Neural cell (in vitro differentiated cells): ENCODE results near the gene MEMO1. TPM values are rescaled to one million over a fixed set of nuclear protein-coding genes. Genes with fewer than 3 reads are reported as not detected.

Source experiments
- H2AFZ ChIP-seq: fragments of 200-600, 300-800 bp; sonication (generic), shearing (Covaris generic); 2 replicates; pipeline ENCODE4 v1.6.0; 2014; ENCODE audit warnings: low read depth, mild to moderate bottlenecking, antibody characterized with exemption, low read length, moderate library complexity
- H3F3A ChIP-seq: fragments of 200-600 bp; shearing (Covaris generic); 2 replicates; pipeline ENCODE4 v1.6.1; 2016; ENCODE audit warnings: mild to moderate bottlenecking, moderate library complexity, mixed read lengths, antibody characterized with exemption, low read length; ENCODE audit not compliant: insufficient read depth, poor library complexity, severe bottlenecking
- H3K27ac ChIP-seq: fragments of 200-600, 300-800 bp; sonication (generic), shearing (Covaris generic); 2 replicates; pipeline ENCODE4 v1.5.1; 2014; ENCODE audit warnings: mild to moderate bottlenecking, low read length, moderate library complexity
- H3K27me3 ChIP-seq: fragments of 300-800, 200-600 bp; sonication (generic), shearing (Covaris generic); 2 replicates; pipeline ENCODE4 v1.6.0; 2014; ENCODE audit warnings: mild to moderate bottlenecking, low read depth, low read length, moderate library complexity; ENCODE audit not compliant: insufficient read depth
- H3K36me3 ChIP-seq: fragments of 300-800, 200-600 bp; sonication (generic), shearing (Covaris generic); 2 replicates; pipeline ENCODE4 v1.5.1; 2014; ENCODE audit warnings: mild to moderate bottlenecking, antibody characterized with exemption, low read length, moderate library complexity; ENCODE audit not compliant: insufficient read depth
- H3K4me2 ChIP-seq: fragments of 300-800, 200-600 bp; sonication (generic), shearing (Covaris generic); 2 replicates; pipeline ENCODE4 v1.6.0; 2014; ENCODE audit warnings: mild to moderate bottlenecking, low read length
- H3K4me3 ChIP-seq: fragments of 300-800, 200-600 bp; sonication (generic), shearing (Covaris generic); 2 replicates; pipeline ENCODE4 v1.5.1; 2014; ENCODE audit warnings: mild to moderate bottlenecking, low read length, moderate library complexity
- H3K79me2 ChIP-seq: fragments of 200-600 bp; shearing (Covaris generic); replicated peaks from 2 replicates; pipeline ENCODE4 v1.6.0; 2014; ENCODE audit warnings: mild to moderate bottlenecking, low read length, moderate library complexity; ENCODE audit not compliant: insufficient read depth
- H3K9ac ChIP-seq: fragments of 300-800, 200-600 bp; sonication (generic), shearing (Covaris generic); 2 replicates; pipeline ENCODE4 v1.6.1; 2016; ENCODE audit warnings: mild to moderate bottlenecking, low read length, mixed read lengths
- H3K9me2 ChIP-seq: fragments of 200-600 bp; shearing (Covaris generic); 2 replicates; pipeline ENCODE4 v1.6.1; 2016; ENCODE audit warnings: mild to moderate bottlenecking, low read length, mixed read lengths; ENCODE audit not compliant: insufficient read depth
- H3K9me3 ChIP-seq: fragments of 200-600, 300-800 bp; sonication (generic), shearing (Covaris generic); 2 replicates; pipeline ENCODE4 v1.6.1; 2016; ENCODE audit warnings: mild to moderate bottlenecking, mixed run types, low read length, moderate library complexity, mixed read lengths
- H4K20me1 ChIP-seq: fragments of 200-600 bp; shearing (Covaris generic); 2 replicates; pipeline ENCODE4 v1.6.1; 2016; ENCODE audit warnings: mild to moderate bottlenecking, mixed run types; ENCODE audit not compliant: insufficient read depth
- CTCF ChIP-seq: fragments of 450-650 bp; IDR thresholded peaks from 2 replicates; pipeline ENCODE4 v1.5.1; 2014; ENCODE audit warnings: antibody characterized with exemption, mild to moderate bottlenecking, moderate library complexity; ENCODE audit not compliant: poor library complexity, severe bottlenecking
- EP300 ChIP-seq: fragments of 450-650 bp; conservative IDR thresholded peaks from 2 replicates; pipeline ENCODE4 v1.6.1; 2014; ENCODE audit warnings: antibody characterized with exemption, mild to moderate bottlenecking, moderate library complexity; ENCODE audit not compliant: poor library complexity, severe bottlenecking
- EZH2 ChIP-seq: fragments of 200-600, 300-800 bp; shearing (Covaris generic), sonication (generic); IDR thresholded peaks from 2 replicates; pipeline ENCODE4 v1.6.1; 2014; ENCODE audit warnings: antibody characterized with exemption, low read length, borderline replicate concordance, mild to moderate bottlenecking; ENCODE audit not compliant: insufficient read depth, poor library complexity, severe bottlenecking
- MXI1 ChIP-seq: fragments of 450-650 bp; conservative IDR thresholded peaks from 2 replicates; pipeline ENCODE4 v1.6.1; 2014; ENCODE audit warnings: antibody characterized with exemption, mild to moderate bottlenecking; ENCODE audit not compliant: poor library complexity, severe bottlenecking
- POLR2AphosphoS5 ChIP-seq: IDR thresholded peaks from 2 replicates; pipeline ENCODE4 v1.6.1; 2012
- RAD21 ChIP-seq: fragments of 450-650 bp; conservative IDR thresholded peaks from 2 replicates; pipeline ENCODE4 v1.6.1; 2014; ENCODE audit warnings: antibody characterized with exemption, mild to moderate bottlenecking, moderate library complexity
- REST ChIP-seq: IDR thresholded peaks from 2 replicates; pipeline ENCODE4 v1.6.1; 2012; ENCODE audit warnings: borderline replicate concordance
- SMC3 ChIP-seq: fragments of 450-650 bp; conservative IDR thresholded peaks from 2 replicates; pipeline ENCODE4 v1.6.1; 2014; ENCODE audit warnings: antibody characterized with exemption, mild to moderate bottlenecking, moderate library complexity; ENCODE audit not compliant: poor library complexity
- TAF1 ChIP-seq: IDR thresholded peaks from 2 replicates; pipeline ENCODE4 v1.6.1; 2012; ENCODE audit warnings: low read depth
- polyA plus RNA-seq: library from polyadenylated mRNA; depleted of rRNA; stranded (reverse); fragments of >200 nt; gene quantifications from 2 replicates; pipeline ENCODE4 v1.2.3, GENCODE V29; 2014

Gene MEMO1
- polyA plus RNA-seq, 1 donor from 2014 or later = 124 TPM

- Histone ChIP-seq H3K27ac (no peak overlapping the region), H3K36me3 (no peaks in the 10 kb centered on the region), H4K20me1 (no peaks in the 10 kb centered on the region), H3K9ac (no peak overlapping the region), H3K27me3 (no peaks in the 10 kb centered on the region), H2AFZ (no peak overlapping the region), H3K79me2 (peaks cover 67% of the 10 kb centered on the region), H3K9me3 (no peaks in the 10 kb centered on the region), H3K4me2 (no peak overlapping the region), H3F3A (no peaks in the 10 kb centered on the region), H3K4me3 (no peak overlapping the region), H3K9me2 (no peaks in the 10 kb centered on the region)
- TF ChIP-seq REST = no peak
- TF ChIP-seq POLR2AphosphoS5 = no peak
- no peak for TF ChIP-seq TAF1
- no peak for TF ChIP-seq MXI1
- no peak for TF ChIP-seq RAD21
- no peak for TF ChIP-seq EP300
- TF ChIP-seq CTCF = no peak
- no peak for TF ChIP-seq SMC3
- no peak for TF ChIP-seq EZH2
These were observed 23.2 kb downstream of the MEMO1 start for GRCh38 chr2:31987454-31988220.

- Histone ChIP-seq H3K9ac (no peak overlapping the region), H3K9me2 (no peaks in the 10 kb centered on the region), H3K9me3 (no peaks in the 10 kb centered on the region), H3K36me3 (no peaks in the 10 kb centered on the region), H3K27ac (no peak overlapping the region), H3K4me2 (no peak overlapping the region), H3K4me3 (no peak overlapping the region), H3K79me2 (peaks cover 65% of the 10 kb centered on the region), H2AFZ (no peak overlapping the region), H4K20me1 (no peaks in the 10 kb centered on the region), H3K27me3 (no peaks in the 10 kb centered on the region), H3F3A (no peaks in the 10 kb centered on the region)
- TF ChIP-seq MXI1 (no peak), RAD21 (no peak), TAF1 (no peak), REST (no peak), CTCF (no peak), POLR2AphosphoS5 (no peak), EP300 (no peak), SMC3 (no peak), EZH2 (no peak)
These were observed 23.9 kb downstream of the MEMO1 start for GRCh38 chr2:31986906-31987305.
